Thoracic aorta (tissue), 2 donors: Measurements from ENCODE around the gene SLC41A3. TPM values are rescaled to one million over a fixed set of nuclear protein-coding genes. Genes with fewer than 3 reads are reported as not detected.
A peak's percentile ranks its signal among the peaks of the same experiment; 100 is the strongest.

Source experiments
- ATAC-seq: fragments of 150-250 bp; one replicate; pipeline ENCODE4 v1.8.0; 2017; ENCODE audit warnings: low read depth; ENCODE audit not compliant: insufficient number of reproducible peaks, low FRiP score
- DNase-seq: peaks from one replicate; pipeline ENCODE4 v3.0.0-alpha.2; 2020; ENCODE audit warnings: low spot score
- H3K27ac ChIP-seq, 2 donors: fragments of 200-600 bp; sonication (generic); 1 replicate in 1 of 2; 2 replicates in 1 of 2; pipeline ENCODE4 v1.5.1; 2016; ENCODE audit warnings: mild to moderate bottlenecking in 2 of 2, moderate library complexity in 2 of 2
- H3K27me3 ChIP-seq: fragments of 200-600 bp; sonication (generic); replicated peaks from 2 replicates; pipeline ENCODE4 v1.6.0; 2016; ENCODE audit warnings: mild to moderate bottlenecking; ENCODE audit not compliant: insufficient read depth
- H3K36me3 ChIP-seq: fragments of 200-600 bp; sonication (generic); one replicate; pipeline ENCODE4 v1.5.1; 2016
- H3K4me1 ChIP-seq, 2 donors: fragments of 200-600 bp; sonication (generic); 1 replicate in 1 of 2; 2 replicates in 1 of 2; pipeline versions ENCODE4 v1.5.1 to v1.6.0; 2016; ENCODE audit warnings: low read depth in 2 of 2, mild to moderate bottlenecking in 1 of 2; ENCODE audit not compliant: control insufficient read depth in 1 of 2
- H3K4me3 ChIP-seq: fragments of 200-600 bp; sonication (generic); 2 replicates; pipeline ENCODE4 v1.5.1; 2016; ENCODE audit warnings: mild to moderate bottlenecking
- H3K9me3 ChIP-seq: fragments of 200-600 bp; sonication (generic); 2 replicates; pipeline ENCODE4 v1.5.1; 2016
- CTCF ChIP-seq: fragments of 200-600 bp; sonication (generic); IDR thresholded peaks from one replicate; pipeline ENCODE4 v1.5.1; 2019; ENCODE audit warnings: antibody characterized with exemption
- total RNA-seq, 2 donors: library from RNA; depleted of rRNA; stranded (reverse); fragments of >200 nt; gene quantifications; one replicate each; pipeline versions ENCODE4 v1.1.0 to v1.2.3, GENCODE V29; 2016

Gene SLC41A3
- total RNA-seq, 2 donors from 2014 or later: 70.9 to 106 TPM

DNA sequence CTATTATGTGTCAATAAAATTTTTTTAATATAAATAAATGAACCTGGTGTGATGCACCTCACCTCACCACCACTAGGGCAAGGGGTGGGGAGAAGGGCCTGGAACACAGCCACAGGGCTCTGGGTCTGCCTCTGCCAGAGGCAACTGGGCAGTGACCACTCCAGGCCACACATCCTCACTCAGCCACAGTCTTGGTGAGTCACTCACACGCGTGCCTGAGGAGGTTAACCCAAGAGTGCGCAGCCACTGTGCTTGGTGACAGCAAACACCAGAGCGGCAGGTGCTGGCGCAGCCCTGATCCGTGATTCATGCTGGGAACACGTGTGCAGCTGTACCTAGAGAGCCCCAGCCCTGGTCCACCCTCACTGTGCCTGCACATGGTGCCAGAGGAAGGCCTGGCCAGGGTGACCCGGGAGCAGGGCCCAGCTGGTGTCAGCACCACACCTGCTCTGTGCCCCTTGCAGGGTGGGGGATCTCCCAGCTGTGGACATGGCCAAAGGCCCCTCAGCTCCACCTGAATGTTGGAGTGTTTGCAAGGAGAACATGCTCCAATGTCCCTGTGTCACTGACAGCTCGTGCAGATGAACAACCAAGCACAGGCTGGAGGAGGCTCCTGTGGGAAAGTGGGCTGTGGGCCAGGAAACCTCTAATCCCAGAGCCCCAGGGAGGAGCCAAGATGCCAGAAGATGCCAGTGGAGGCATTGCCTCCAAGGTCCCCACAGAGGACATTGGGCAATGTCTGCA, 2.1 kb downstream of the SLC41A3 start:
- Histone ChIP-seq H3K36me3 (no peaks in the 10 kb centered on the region), H3K4me1 (peaks cover 11 to 29% of the 10 kb centered on the region in 2 donors), H3K27ac (peak overlapping the region; percentile 17 to 94), H3K9me3 (no peaks in the 10 kb centered on the region), H3K27me3 (no peaks in the 10 kb centered on the region), H3K4me3 (no peak overlapping the region)
- TF ChIP-seq CTCF: peak; percentile 43
- ATAC-seq: peak; percentile 32
- no peak for DNase-seq

- ATAC-seq: no peak
- no peaks in the 10 kb centered on the region for H3K36me3 ChIP-seq
Observed at GRCh38 chr3:126080970-126081369, 3.0 kb downstream of the SLC41A3 start.

DNA sequence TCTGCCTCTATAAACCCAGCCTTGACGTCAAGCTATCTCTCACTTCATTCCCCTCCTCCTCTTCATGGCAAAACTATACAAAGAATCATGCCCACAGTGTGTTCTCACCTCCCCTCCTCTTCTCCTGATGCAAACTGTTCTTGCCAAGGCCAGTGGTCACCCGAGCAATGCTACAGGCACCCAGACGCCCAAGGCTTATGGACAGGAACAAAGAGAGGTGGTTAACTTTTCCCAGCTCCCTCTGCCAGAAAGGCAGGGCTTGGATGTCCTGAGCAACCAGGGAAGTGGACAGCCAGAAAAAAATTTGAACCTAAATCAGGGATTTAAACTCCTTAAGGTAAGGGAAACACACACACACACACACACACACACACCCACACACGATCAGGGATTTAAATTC, 5.1 kb downstream of the SLC41A3 start:
- no peak for TF ChIP-seq CTCF
- Histone ChIP-seq H3K9me3 (no peaks in the 10 kb centered on the region), H3K4me3 (no peak overlapping the region), H3K27me3 (no peaks in the 10 kb centered on the region), H3K27ac (no peak overlapping the region), H3K36me3 (no peaks in the 10 kb centered on the region), H3K4me1 (peaks cover 4 to 18% of the 10 kb centered on the region in 2 donors)
- DNase-seq (no peak), ATAC-seq (no peak)

More at GRCh38 chr3:126080970-126081369, 3.0 kb downstream of the SLC41A3 start:
- Histone ChIP-seq H3K4me1 (peaks cover 11 to 29% of the 10 kb centered on the region in 2 donors), H3K27ac (no peak overlapping the region), H3K27me3 (no peaks in the 10 kb centered on the region), H3K4me3 (no peak overlapping the region), H3K9me3 (no peaks in the 10 kb centered on the region)
- DNase-seq: no peak
- no peak for TF ChIP-seq CTCF

DNA sequence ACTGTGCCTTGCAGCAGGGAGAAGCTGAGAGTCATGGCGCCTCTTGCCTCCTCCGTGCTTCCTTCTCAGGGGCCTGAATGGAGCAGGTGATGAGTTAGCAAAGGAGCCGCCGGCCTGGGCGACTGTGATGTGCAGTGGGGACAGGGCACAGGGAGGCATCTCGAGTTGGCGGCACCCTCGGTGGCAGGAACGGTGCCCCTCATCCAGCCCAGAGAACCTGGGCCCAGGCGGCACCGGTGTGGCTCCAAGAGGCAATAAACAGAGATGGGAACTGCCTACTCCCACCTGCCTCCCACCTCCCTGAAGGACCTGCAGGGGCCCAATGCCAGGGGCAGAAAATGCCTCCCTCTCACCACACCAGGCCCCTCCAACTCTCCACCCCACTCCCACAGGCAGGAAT, 6.2 kb downstream of the SLC41A3 start:
- ATAC-seq: no peak
- DNase-seq: no peak
- H3K4me1 ChIP-seq: peaks cover 0 to 13% of the 10 kb centered on the region in 2 donors

DNA sequence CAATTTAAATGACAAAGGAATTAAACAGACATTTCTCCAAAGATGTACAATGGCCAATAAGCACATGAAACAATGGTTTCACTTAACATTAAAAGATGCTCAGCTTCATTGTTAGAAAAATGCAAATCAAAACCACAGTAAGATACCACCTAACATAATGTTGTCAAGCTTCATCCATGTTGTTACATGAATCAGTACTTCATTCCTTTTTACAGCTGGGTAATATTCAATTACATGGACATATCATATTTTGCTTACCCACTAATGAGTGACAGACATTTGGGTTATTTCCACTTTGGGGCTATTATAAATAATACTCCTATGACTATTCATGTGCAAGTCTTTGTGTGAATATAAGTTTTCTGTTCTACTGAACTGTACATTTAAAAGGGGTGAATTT, 7.8 kb downstream of the SLC41A3 start:
- no peaks in the 10 kb centered on the region for H3K36me3 ChIP-seq
- DNase-seq (no peak), ATAC-seq (no peak)
- H3K4me3 ChIP-seq: no peak overlapping the region
- no peaks in the 10 kb centered on the region for H3K4me1 ChIP-seq
- no peak for TF ChIP-seq CTCF
- H3K27ac ChIP-seq: no peak overlapping the region
- no peaks in the 10 kb centered on the region for H3K27me3 ChIP-seq
- H3K9me3 ChIP-seq: no peaks in the 10 kb centered on the region

More for the DNA sequence above, 6.2 kb downstream of the SLC41A3 start:
- Histone ChIP-seq H3K27me3 (no peaks in the 10 kb centered on the region), H3K27ac (no peak overlapping the region), H3K9me3 (no peaks in the 10 kb centered on the region), H3K4me3 (no peak overlapping the region), H3K36me3 (no peaks in the 10 kb centered on the region)
- TF ChIP-seq CTCF: no peak
